HG02571 (cell line): ENCODE measurements around the gene CAV2.
A peak's percentile ranks its signal among the peaks of the same experiment; 100 is the strongest.

Source experiments
- ATAC-seq: cut with Tn5 transposase; IDR thresholded peaks from one replicate; pipeline ENCODE4 v1.9.1; 2021; ENCODE audit warnings: mild to moderate bottlenecking, moderate library complexity; ENCODE audit not compliant: unreplicated experiment

The CAV2 gene

DNA sequence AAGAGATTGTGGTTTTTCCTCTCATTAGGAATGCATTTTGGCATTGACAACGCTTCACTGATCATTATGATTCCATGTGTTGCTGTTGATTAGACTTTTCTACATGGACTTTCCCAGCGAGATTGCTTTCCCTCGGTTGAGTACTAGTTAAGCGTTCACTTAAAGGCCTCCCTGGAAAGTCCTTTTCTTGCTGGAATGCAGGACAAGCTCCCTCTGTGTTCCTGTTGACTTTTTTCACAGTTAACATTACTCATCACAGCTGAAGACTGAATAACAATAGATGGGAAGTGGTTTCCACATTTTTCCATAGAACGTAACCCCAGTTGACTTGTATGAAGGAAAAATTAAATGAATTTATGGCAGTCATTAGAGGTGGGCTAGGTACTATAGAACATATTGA lies 22.7 kb downstream of the CAV2 start:
- no peak for ATAC-seq

DNA sequence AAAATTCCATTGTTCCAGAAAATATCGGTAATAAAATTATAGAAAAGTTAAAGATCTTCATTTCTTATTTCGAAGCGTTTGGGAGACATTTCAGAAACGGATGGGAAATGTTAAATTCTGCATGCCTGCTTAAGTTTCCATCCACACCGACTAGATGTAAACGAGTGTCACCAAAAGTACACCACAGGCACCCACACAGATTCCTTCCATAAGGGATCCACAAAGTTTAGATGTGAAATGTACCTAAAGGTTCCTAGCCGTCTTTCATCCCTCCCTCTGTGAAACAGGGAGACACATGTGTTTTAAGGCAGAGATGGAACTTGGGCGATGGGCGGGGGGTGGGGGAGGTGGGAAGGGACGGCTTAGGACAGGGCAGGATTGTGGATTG lies 24.7 kb downstream of the CAV2 start:
- ATAC-seq: no peak

DNA sequence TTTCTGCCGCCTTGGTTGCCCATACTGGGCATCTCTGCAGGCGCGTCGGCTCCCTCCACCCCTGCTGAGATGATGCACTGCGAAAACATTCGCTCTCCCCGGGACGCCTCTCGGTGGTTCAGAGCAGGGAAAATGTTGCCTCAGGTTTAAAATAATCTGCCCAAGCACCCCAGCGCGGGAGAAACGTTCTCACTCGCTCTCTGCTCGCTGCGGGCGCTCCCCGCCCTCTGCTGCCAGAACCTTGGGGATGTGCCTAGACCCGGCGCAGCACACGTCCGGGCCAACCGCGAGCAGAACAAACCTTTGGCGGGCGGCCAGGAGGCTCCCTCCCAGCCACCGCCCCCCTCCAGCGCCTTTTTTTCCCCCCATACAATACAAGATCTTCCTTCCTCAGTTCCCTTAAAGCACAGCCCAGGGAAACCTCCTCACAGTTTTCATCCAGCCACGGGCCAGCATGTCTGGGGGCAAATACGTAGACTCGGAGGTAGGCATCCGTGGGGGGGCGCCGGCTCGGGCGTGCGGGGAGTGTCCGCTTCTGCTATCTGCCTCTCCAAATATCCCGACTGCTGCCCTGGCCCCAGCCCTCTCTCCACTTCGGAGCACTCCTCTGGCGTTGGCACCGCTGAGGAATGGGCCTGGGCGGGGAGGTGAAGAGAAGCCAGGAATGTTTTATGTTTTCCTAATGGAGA lies 25.2 kb downstream of the CAV2 start, which contains the start of gene CAV1:
Gene CAV1, plus strand, starts transcription at position 428 of the 689 bp plus-strand sequence. Its CDS starts 27 bp downstream, at position 455.
- ATAC-seq: no peak

DNA sequence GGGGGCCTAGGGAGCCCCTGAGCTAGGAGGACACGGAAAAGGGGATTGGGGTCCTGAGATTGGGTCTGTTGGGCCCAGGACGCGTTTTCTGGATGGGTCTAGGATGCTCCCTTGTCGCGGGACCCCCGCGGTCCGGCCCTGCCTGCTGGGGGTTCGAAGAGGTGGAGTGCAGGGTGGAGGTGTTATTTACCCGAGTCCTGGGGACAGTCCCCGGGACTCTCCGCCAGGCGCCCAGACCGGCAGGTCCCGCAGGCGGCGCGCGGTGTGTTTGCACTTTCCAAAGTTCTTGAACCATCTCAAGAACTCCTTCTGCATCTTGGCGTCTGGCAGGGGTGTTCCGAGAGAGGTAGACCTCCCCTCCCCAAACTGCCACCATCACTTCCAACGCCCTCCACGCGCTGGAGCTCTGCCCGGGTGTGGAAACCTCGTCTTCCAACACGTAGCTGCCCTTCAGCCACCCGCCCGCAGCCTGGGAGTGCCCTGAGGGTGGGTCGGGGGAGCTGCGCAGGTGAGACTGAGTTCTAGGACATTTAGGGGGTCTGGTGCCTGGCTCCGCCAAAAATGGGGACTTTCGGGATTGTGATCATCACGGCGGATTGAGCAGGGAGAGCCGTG lies 25.9 kb downstream of the CAV2 start:
- peak; percentile 48 for ATAC-seq

DNA sequence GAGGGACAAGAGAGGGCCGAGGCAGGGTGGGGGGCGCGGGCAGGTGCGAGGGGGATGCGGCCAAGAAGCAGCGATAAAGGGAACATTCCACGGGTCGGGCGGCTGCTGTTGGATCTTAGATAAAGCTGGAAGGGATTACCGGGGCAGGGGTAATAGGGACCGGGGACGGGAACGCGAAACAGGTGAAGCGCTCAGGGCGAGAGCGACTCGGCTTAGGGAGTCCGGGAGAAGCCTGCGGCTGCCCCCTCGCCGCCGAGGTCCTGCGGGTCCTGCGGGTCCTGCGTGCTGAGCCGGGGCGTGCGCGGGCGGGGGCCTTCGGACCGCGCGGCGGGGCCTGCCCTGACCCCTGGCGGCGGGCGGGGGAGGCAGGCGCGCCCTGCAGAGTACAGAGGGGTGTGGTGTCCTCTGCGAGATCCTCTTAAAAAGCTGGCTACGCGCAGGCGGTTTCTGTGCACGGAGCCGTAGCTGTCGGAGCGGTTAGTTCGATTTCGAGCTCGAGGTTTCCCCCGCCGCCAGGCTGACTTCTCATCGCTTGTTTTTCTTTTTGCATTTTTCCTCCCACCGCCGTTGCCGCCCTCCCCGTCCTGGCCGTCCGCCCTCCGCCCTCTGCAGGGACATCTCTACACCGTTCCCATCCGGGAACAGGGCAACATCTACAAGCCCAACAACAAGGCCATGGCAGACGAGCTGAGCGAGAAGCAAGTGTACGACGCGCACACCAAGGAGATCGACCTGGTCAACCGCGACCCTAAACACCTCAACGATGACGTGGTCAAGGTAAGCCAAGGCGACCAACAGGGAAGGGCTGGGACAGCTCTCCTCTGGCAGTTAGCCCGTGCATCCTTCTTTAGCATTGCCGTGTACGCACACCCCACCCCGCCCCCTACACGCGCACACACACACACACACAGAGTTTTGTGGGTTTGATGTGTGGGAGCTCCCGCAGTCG lies 26.6 kb downstream of the CAV2 start:
- peak; percentile 85 for ATAC-seq

DNA sequence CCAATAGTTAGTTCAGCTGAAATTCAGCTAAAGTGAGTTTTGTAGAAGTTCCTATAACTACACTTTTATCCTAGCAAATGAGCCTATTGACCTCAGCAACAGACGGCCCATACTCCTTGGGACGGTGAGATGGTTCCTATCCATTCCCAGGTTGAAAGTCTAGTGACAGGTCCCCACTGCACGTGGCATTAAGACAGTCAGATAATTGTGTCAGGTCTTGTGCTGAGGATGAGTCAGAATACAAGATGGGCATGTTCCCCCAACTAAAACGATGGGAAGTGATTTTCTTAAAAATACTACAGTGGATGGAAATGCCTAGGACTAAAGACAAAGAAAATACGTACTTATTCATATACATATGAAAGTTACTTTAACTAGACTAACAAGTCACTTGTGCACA lies 27.4 kb downstream of the CAV2 start:
- no peak for ATAC-seq

DNA sequence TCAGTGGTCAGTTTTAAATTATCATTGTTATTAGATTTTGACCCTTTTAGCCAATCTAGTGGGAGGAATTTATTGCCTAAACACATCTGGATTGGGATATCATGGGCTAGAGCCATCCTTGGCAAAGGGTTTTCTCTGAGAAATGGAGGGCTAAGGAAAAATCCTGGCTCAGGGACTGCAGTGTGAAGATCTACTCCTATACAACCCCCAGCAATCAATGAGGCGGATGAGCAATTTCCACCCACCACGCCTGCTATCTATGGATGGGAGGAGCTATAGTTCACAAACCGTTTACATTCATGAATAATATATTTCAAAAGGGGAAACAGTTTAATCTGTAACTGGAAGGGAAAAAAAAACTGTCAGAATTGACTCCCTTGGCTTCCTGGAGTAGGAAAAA lies 28.0 kb downstream of the CAV2 start:
- ATAC-seq: no peak

DNA sequence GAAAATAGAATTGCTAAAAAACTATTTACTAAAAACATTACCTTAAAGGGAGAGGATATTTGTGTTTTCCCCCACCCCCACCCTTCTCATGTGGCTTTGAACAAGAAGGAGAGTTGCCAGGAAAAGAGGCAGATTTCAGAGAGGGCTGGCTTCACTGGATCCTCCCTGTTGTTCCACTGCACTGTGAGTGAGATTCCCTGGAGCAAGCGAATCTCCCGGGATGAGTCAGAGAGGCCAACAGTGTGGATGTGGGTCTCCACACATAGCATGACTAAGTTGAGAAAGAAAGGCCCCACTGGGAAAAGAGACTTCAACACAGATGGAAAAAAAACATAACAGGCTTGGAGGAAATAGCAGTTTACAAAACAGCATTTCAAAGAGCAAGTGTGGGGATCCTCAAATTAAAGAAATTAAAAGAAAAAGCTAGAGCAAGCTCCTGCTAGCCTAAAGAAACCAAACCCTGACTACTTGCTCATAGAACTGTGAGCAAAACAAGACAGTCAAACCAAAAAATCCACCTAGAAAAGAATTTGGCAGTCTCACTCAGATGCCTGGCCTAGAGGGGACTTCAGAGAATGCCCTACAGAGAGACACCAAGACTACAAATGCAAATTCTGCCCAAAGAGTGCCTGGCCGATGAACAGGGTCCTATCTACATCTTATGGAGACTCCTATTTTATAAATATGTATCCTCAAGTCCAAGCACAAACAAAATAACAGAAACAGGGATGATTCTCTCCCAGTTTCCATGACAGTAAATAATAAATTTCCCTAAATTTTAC lies 28.7 kb downstream of the CAV2 start:
- ATAC-seq: no peak

DNA sequence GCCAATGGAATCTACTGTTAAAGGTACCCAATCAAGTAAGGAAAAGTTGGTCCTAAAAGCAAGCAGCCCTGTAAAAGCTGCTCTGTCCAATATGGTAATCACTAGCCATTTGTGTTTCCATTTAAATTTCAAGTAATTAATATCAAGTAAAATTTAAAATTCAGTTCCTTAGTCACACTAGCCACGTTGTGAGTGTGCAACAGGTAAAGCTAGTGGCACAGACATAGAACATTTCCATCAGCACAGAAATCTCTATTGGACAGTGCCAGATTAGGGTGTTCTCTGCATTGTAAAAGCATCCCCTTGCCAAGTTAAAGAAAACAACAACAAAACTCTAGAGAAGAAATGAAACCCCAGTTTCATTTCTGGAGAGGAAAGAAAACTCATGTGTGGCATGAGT lies 29.7 kb downstream of the CAV2 start:
- ATAC-seq: no peak

DNA sequence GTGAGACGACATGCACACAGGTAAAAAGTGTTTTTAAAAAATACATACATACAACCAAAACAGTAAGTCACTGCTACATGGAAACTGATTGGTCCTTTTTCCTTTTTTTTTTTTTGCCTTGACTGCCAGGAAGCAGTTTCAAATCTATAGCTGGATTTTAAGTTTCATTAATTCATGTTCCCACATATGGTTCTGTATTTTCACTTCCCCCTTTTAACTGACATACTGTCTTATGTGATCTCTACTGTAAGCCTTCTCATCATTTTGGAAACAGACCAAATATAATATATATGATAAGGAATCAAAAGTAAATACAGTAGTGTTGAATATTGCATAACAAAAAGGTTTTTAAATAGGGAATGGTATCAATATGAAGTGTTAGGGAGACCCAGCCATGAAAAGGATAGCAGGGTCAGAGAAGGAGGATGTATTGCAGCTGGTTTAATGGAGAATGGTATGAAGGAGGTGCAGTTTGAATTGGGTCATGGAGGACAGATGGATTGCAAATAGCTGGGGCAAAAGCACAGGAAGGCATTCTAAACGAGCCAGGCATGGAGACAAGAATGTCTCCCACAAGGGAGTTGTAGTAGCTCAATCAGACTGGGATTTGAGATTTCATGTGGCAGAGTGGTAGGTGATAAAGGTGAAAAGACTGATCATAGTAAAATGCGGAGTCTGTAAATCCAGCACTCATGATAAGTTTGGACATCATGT lies 30.7 kb downstream of the CAV2 start:
- no peak for ATAC-seq

DNA sequence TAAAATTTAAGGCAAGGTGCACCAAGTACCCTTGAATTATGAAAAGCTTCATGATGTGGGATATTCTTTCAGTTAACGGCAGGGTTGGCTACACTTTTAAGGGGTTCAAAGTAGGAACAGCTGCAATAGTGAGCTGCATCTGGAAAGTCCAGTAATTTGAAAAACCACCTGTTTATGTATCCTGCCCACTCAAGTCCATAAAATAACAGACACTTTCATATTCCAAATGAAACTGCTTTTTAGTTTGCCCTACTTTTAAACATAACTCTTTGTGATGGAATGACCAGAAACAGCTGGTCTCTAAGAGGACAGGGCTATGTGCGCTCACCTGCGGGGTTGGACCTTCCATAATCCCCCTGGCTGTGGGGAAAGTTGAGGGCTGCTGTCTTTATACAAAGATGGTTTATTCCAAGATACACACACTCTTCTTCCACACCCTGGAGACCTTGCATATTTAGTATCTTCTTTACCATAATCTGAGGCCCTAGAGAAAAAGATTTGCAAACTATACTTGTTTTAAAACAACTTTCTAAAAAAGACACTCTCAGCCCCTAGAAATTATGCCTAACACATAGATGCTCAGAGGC lies 32.7 kb downstream of the CAV2 start:
- no peak for ATAC-seq

DNA sequence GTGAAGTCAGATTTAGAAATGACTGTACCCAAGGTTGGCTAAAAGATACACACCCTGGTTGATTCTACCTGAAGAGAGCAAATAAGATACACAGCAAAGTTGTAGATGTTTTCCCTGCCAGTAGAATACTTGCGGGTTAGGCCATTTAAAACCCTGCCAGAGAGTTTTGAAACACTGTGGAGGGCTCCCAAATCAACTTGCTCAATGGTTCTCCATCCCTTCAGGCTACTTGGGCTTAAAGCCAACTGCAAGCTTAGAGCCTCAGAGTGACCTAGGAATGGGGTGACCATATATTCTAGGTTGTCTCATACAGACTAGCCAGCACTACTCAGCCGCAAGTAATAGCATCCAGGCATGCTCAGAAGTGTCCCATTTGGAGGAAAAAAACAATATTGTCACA lies 35.3 kb downstream of the CAV2 start:
- no peak for ATAC-seq

DNA sequence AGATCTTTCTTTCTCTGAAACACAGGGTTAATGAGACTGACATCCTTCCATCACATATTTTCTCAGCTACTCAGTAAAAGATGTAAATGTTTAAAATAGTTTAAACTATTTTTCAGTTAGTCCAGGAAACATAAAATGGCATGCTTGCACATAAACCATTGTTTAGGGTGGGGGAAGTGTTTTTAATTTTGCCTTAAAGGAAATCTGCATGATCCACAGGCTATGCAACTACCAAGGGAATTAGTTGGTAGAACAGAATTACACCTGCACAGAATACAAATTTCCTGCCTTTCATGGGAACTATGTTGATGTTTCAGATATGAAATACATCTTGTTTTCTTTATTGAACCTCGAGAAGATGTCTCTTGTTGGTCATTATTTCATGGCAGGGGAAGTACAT lies 35.9 kb downstream of the CAV2 start:
- ATAC-seq: no peak

DNA sequence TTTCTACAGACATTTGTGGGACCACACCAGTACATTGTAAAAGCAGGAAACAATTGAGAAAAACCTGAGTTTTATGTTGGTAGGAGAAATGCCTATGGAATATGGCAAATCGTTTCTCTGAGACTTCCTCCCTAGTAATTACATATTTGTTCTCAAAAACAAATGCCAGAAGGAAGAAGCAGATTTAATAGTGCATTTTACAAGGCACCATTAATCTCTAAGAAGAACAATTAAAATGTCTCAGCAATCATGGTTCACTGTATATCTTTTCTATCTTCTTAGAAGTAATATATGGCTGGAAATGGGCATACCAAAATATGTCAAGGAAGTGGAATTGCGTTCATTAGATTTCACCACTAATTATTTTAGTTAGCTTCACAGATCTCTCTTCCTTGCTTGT lies 38.6 kb downstream of the CAV2 start:
- no peak for ATAC-seq

DNA sequence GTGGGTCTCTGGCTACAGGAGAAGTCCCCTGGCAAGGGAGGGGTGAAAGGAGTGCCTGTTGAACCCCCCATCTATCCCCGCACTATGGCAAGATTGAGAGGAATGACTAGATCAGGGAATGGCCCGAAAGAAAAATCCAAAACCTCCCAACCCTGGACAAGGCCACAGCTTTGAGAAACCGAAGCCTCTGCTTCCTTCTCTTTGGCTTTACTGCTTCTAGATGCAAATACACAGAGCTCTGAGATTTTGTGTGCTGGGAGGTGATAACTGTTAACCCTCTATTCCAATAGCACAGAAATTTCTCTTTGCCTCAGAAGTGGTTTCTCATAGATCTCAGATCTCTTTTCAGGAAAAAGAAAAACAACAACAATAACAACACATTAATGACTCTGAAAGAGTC lies 40.3 kb downstream of the CAV2 start:
- ATAC-seq: no peak

DNA sequence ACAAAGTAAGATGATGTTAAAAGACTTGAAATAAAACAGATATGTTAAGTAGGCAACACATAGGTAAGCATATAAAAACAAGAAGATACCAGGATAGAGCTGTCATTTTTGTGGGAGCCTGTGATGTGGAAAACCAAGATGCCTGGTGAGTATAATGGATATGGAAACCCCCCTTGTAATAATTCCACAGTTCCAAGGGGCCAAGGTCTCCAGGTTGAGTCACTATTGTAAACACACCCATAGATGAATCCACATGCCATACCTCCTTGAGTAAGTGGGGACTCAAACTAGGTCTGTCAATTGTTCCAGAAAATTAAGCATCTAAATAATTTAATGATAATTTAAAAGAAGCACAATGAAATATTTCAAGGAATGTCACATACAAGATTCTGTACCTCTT lies 41.2 kb downstream of the CAV2 start:
- ATAC-seq: no peak

DNA sequence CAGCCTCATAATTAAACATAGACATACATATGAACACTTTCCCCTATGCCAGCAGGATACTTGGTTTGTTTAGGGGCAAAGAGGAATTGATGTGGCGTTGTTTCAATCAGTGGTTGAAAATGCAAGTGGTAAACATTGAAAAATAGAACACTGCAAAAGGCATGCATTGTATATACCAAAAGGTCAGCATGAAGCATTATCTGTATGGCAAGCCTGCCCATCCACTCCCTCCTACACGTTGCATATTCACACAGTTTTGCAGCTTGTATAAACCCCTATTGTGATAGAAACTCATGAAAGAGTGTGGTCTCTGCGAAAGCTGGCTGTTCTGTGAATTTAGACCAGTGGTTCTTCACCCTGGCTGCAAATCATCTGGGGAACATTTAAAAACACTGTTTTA lies 42.4 kb downstream of the CAV2 start:
- ATAC-seq: no peak

DNA sequence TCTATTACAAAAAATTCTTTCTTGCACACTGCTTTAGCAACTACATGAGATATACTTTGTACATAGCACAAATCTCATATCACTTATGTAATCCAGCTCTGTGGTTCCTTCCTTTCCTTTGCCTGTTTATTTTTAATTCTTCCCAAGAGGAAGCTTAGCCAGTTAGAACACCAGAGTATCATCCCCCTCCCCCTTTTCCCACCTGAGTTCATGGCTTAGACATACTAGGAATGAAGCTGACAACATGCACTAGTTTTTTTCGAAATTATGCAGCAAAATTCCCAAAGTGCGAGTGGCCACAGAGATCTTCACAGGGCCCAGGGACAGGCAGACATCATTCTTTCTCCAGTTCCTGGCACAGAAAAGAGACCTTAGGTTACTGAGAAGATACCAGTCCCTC lies 43.1 kb downstream of the CAV2 start:
- ATAC-seq: no peak

DNA sequence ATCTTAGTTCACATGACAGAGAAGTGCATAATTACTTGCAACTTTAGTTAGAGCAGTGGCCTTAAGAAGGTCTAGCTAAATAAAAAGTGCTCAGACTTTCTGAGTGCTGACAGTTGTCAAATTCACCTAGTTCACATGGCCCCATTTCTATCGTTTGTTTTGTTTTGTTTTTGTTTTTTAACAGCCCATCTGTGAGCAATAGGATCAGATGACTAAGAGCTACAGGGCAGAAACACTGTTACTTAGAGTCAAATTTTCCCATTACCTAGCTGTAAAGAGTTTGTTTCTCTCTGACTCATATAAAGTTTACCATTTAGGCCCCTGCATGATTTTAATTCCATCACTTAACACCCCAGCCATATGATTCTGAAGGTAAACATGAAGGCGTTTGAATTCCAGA lies 44.1 kb downstream of the CAV2 start:
- ATAC-seq: peak; percentile 37

DNA sequence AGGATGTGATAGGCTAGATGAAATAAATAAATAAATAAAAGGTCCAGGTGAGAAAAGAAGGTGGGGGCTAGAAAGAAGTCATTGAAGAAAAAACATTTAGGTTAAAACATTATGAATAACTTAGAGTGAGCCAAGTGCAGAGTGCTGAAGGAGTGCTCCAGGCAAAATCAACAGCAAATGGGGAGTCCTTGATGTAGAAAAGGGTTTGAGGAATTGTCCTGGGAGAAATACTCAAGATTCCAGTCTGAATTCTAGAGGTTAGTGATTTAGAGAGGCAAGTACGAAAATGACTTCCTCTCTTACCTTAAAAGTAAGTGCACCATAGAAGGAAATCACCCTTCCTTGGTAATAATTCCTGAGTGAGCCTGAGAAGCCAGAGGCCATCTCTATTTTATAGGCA lies 44.9 kb downstream of the CAV2 start:
- no peak for ATAC-seq
